Fibroblast of lung (primary cell): ENCODE measurements around the gene ITSN1.

Experiments
- EZH2 ChIP-seq: IDR thresholded peaks from 2 replicates; pipeline ENCODE4 v1.5.1; 2012; ENCODE audit warnings: low read length, control low read depth, mild to moderate bottlenecking; ENCODE audit errors: missing control alignments
- TF ChIP-seq, protein P1 (sequence below), 2 donors: IDR thresholded peaks in 1 of 2; conservative IDR thresholded peaks in 1 of 2; 1 replicate in 1 of 2; 2 replicates in 1 of 2; pipeline ENCODE4 v1.5.1; 2011 to 2012; ENCODE audit warnings: low read length in 2 of 2, control low read depth in 1 of 2, inconsistent platforms in 1 of 2, low read depth in 1 of 2, mild to moderate bottlenecking in 1 of 2

DNA sequence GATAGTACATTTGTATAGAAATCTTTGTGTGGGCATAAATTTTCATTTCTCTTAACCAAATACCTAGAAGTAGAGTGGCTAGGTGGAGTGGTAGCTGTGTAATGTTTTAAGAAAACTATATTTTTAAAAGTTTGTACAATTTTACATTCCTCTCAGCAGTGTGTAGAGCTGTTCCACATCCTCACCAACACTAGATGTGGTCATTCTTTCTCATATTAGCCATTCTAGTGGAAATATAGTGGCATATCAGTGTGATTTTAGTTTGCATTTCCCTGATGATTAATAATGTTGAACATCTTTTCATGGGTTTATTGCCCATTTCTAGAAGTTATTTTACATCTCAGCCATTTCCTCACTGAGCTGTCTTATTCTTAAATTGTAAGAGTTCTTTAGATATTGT lies 65.5 kb downstream of the ITSN1 start:
- TF ChIP-seq, protein P1, sequence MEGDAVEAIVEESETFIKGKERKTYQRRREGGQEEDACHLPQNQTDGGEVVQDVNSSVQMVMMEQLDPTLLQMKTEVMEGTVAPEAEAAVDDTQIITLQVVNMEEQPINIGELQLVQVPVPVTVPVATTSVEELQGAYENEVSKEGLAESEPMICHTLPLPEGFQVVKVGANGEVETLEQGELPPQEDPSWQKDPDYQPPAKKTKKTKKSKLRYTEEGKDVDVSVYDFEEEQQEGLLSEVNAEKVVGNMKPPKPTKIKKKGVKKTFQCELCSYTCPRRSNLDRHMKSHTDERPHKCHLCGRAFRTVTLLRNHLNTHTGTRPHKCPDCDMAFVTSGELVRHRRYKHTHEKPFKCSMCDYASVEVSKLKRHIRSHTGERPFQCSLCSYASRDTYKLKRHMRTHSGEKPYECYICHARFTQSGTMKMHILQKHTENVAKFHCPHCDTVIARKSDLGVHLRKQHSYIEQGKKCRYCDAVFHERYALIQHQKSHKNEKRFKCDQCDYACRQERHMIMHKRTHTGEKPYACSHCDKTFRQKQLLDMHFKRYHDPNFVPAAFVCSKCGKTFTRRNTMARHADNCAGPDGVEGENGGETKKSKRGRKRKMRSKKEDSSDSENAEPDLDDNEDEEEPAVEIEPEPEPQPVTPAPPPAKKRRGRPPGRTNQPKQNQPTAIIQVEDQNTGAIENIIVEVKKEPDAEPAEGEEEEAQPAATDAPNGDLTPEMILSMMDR (conservative IDR thresholded peaks at IDR 0.05 in 1 of 2, IDR thresholded peaks at IDR 0.05 in 1 of 2; ENCODE audit: low read depth in 1 of 2, low read length in 2 of 2) = no peak
- no peak for TF ChIP-seq EZH2
